Fibroblast of skin of abdomen (primary cell): Measurements from ENCODE around the gene IGSF9B.

Experiments used
- DNase-seq: peaks from one replicate; pipeline ENCODE4 v3.0.0-alpha.2; 2013

The IGSF9B gene

DNA sequence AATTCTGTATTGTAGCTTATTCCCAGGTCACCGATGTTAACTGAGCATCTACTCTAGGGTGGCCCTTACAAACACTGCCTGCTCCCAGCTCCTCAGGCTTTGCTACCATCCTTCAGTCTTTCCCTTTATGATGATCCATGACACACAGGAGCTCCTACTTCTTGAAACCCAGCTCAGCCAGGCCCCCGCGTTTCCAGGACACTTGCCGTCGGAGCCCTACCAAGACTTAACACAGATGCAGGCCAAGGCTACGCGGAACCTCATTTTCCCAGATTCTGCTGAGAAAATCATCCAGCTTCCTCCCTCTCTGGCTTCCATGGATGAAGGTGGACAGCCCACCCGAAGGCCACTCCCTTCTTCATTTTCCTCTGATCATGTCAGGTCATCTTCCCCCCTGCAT lies 18.6 kb downstream of the IGSF9B start:
- no peak for DNase-seq

- DNase-seq: no peak
Observed at GRCh38 chr11:133937468-133937867, 19.3 kb downstream of the IGSF9B start.

DNA sequence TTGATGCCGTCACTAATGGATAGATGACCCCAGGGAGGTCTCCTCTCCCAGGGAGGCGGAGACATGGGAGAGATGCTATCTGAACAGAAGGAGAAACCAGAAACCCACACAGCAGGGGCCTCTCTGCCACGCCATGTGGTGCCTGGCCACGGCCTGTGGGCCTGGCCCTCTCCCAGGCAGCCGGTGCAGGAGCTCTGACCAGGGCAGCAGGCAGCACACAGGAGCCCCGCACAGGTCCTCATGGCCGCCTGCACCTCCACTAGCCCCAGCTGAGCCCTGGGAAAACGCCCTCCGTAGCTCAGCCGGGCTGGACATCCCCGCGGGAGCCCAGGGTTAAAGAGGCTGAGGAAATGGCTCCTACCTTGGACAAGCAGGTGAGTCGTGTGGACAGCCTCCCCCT lies 19.8 kb downstream of the IGSF9B start:
- no peak for DNase-seq

GRCh38 chr11:133936592-133936991 lies 20.2 kb downstream of the IGSF9B start:
- DNase-seq: no peak

DNA sequence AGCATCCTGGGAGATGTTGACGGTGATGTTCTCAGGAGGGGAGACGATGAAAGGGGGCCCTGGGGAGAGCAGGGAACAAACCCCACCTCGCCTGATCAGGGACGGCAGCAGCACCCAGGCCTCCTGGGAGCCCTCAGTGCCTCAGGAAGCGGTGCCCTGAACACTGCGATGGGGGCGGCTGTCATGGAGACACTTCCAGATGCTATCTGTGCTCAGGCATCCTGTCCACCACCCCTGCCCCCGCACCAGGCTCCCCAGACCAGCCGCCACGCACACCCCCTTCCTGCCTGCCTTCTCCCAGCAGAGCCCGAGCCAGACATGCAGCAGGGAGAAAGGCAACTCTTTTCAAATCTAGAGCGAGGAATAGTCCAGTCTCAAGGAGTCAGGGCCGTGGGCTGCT lies 20.6 kb downstream of the IGSF9B start:
- DNase-seq: no peak

- DNase-seq: no peak
Observed at GRCh38 chr11:133935551-133935910, 21.2 kb downstream of the IGSF9B start.

GRCh38 chr11:133934599-133935550 lies 21.9 kb downstream of the IGSF9B start:
- peak; percentile 35 for DNase-seq

GRCh38 chr11:133934096-133934495 lies 22.7 kb downstream of the IGSF9B start:
- DNase-seq: no peak

GRCh38 chr11:133931449-133932060 lies 25.2 kb downstream of the IGSF9B start:
- no peak for DNase-seq

- DNase-seq: no peak
Observed at GRCh38 chr11:133930767-133931448, 25.9 kb downstream of the IGSF9B start.

DNA sequence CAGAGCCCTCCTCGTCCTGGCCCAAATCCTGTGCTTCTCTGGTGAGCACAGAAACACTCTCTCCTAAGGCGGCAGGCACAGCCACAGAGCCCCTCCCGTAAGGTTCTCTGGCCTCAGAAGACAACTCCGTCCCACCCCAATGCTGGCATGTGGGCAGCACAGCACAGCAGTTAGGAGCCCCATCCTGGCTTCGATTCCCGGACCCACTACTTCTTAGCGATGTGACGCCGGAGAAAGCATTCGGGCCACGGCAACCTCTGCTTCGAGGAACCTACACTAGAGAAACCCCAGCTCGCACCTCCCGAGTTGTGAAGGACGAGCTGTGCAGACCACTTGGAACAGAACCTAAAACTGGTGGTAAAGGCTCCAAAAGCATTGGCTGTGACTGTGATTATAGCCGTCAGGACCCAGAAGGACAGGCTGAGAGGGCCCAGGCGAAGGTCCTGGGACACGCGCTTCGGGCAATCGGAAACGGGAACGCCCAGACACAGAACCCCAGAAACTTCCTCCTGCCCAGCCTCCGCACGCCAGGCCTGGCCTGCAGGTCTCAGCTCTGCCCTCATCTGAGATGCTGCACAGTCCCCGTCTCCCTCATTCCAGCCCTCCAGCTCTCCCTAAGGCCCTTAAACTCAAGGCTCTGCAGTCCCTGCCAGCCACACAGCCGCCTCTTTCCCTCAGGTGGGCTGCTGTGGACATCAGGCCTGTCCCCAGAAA lies 26.6 kb downstream of the IGSF9B start:
- DNase-seq: no peak

DNA sequence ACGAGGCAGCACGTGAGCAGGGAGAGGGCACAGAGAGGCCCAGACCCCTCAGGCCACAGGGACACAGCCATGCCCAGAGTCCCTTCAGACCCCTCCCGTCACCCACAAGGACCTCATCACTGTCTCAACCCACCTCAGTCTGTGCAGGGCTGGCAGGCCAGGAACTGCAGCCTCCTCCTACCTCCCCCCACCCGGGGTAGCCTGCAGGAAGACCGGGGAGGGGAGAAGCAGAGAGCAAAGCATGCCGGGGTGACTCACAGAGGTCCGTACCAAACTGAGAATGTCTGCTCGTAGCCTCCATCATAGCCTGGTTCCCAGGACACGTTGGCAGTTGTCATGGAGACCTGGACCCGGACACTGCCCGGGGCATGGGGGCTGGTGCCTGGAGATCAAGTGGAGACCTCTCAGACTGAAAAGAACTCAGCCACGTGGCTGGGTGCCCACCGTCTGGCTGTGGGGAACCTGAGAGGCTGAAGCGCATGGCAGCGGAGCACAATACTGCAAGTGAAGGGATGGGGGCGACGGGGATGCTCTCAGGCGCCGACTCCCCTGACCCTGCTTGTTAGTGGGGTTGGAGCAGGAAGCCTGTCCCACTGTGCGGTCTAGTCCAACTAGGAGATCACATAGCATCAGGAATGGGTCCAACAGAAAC lies 27.2 kb downstream of the IGSF9B start:
- DNase-seq: no peak

DNA sequence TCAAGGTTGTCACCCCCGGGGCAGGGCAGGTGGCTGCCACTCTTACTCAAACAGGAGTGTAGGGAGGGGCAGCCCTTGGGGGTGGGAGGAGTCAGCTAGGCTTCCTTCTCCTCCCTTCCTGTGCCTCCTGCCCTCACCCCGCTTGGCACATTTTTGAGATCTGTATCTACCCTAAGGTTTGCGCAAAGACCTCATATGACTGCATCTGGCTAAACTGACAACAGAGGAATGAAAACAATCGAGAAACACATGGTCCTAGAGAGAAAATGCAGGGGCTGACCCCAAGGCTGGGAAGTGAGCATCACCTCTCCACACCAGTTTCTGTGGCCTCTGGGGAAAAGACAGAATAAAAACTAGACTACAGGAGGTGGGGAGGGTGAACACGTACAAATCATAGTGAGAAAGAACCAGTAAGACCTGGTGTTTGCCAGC lies 28.1 kb downstream of the IGSF9B start:
- DNase-seq: no peak

- peak; percentile 49 for DNase-seq
Observed at GRCh38 chr11:133927690-133928627, 28.8 kb downstream of the IGSF9B start.

DNA sequence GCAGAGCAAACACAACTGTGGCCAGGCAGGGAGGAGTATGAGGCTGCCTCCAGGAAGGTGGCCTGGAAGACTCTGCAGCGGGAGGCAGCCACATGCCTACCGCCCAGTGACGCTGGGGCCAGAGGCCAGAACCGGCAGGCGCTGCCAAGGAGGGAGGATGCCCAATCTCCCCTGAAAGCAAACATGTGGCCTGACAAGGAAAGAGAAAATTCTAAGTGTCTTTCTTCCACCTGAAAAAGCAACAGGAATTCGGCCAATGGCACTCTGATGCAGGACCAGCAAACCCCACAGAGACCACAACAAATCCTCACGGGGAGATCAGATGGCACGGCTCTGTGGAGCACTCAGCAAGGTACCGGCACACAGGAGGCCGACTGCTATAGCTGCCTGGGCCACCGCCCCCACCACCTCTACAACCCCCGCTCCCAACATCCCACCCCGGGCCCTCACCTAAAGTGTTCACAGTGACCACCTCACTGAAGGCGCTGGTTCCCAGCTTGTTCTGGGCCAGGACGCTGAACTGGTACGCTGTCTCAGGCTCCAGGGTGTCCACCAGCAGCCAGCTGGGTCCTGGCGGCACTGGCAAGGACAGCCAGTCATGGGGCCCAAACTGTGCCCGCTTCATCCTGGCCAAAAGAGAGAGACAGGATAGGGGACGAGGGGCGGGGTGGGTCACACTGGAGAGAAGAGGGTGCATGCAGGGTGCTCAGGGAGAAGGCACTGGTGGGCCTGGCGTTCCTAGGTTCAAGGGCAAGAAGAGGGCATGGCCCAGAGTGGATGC lies 30.1 kb downstream of the IGSF9B start:
- no peak for DNase-seq

GRCh38 chr11:133925756-133926155 lies 31.0 kb downstream of the IGSF9B start:
- no peak for DNase-seq

- no peak for DNase-seq
Observed at GRCh38 chr11:133924661-133925060, 32.1 kb downstream of the IGSF9B start.

DNA sequence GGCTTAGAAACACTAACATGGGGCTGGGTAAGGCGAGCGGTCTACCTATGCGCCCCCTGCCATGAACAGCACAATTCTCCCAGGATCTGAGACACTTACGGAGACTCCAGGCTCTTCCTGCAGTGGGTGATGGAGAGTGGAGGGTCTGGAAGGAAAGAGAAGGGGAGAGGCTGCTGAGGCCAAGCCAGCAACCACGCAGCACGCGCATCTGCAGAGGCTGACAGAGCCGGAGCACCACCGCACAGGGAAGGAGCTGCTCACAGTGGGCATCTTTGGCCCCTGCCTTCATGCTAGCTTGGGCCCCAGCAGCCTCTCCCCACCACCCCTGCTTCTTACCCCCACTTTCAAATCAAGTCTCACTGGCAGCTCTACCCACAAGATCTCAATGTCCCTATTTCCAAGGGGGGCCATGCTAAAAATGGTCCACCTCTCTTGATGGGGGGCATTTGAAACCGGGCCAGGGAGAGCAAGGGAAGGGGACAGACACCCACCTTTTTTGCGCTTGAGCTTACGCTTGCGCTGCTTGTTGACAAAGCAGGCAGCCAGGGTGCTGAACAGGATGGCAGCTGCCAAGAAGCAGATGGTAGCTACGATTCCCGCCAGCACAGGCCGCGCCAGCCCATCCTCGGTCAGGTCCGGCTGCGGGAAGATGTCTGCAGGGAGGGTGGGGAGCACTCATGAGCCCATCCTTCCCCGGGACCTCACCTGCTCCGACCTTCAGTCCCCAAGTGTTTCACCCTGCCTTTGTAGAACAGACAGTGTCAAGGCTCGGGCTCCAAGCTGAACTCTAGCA lies 34.5 kb downstream of the IGSF9B start:
- DNase-seq: no peak

GRCh38 chr11:133921513-133921912 lies 35.3 kb downstream of the IGSF9B start:
- DNase-seq: no peak
